Liver (tissue), 9 donors: ENCODE data around the gene CACNA1B. TPM values are rescaled to one million over a fixed set of nuclear protein-coding genes. Genes with fewer than 3 reads are reported as not detected.

Experiments used
- DNase-seq: peaks from one replicate; pipeline ENCODE4 v3.0.0-alpha.2; 2017; ENCODE audit warnings: low spot score
- H3K27ac ChIP-seq, 2 donors: one replicate each; pipeline ENCODE4 v1.7.0; 2013; ENCODE audit warnings: inconsistent platforms in 2 of 2, low read length in 2 of 2, control low read depth in 1 of 2, low read depth in 1 of 2, mild to moderate bottlenecking in 1 of 2
- H3K27me3 ChIP-seq, 4 donors: one replicate each; pipeline versions ENCODE4 v1.6.1 to v1.7.0; 2013; ENCODE audit warnings: low read length in 3 of 4, inconsistent platforms in 1 of 4, mild to moderate bottlenecking in 1 of 4, moderate library complexity in 1 of 4; ENCODE audit not compliant: control insufficient read depth in 4 of 4, insufficient read depth in 4 of 4
- H3K36me3 ChIP-seq, 4 donors: one replicate each; pipeline versions ENCODE4 v1.6.1 to v1.7.0; 2013; ENCODE audit warnings: low read length in 3 of 4, mild to moderate bottlenecking in 3 of 4, low read depth in 1 of 4, moderate library complexity in 1 of 4; ENCODE audit not compliant: control insufficient read depth in 4 of 4, insufficient read depth in 3 of 4
- H3K4me1 ChIP-seq, 4 donors: one replicate each; pipeline versions ENCODE4 v1.6.1 to v1.7.0; 2013; ENCODE audit warnings: low read length in 3 of 4, mild to moderate bottlenecking in 3 of 4, moderate library complexity in 1 of 4; ENCODE audit not compliant: control insufficient read depth in 4 of 4, insufficient read depth in 4 of 4
- H3K4me3 ChIP-seq, 3 donors: one replicate each; pipeline versions ENCODE4 v1.6.1 to v1.7.0; 2013; ENCODE audit warnings: low read length in 3 of 3, control low read depth in 1 of 3, low read depth in 1 of 3, mild to moderate bottlenecking in 1 of 3
- H3K9ac ChIP-seq, 2 donors: one replicate each; pipeline ENCODE4 v1.7.0; 2013; ENCODE audit warnings: low read length in 2 of 2, mild to moderate bottlenecking in 2 of 2, moderate library complexity in 2 of 2, control low read depth in 1 of 2, low read depth in 1 of 2
- H3K9me3 ChIP-seq, 4 donors: one replicate each; pipeline versions ENCODE4 v1.6.1 to v1.7.0; 2013; ENCODE audit warnings: low read length in 3 of 4; ENCODE audit not compliant: control insufficient read depth in 4 of 4
- EGR1 ChIP-seq, 2 donors: IDR thresholded peaks; 2 replicates each; pipeline ENCODE4 v1.6.1; 2016 to 2018; ENCODE audit warnings: antibody characterized with exemption in 2 of 2, low read depth in 2 of 2
- FOXA1 ChIP-seq: IDR thresholded peaks from 2 replicates; pipeline ENCODE4 v1.6.1; 2016; ENCODE audit warnings: antibody characterized with exemption
- FOXA2 ChIP-seq: IDR thresholded peaks from 2 replicates; pipeline ENCODE4 v1.6.1; 2016; ENCODE audit warnings: antibody characterized with exemption
- GABPA ChIP-seq, 2 donors: IDR thresholded peaks in 1 of 2; conservative IDR thresholded peaks in 1 of 2; 2 replicates each; pipeline ENCODE4 v1.6.1; 2016; ENCODE audit warnings: antibody characterized with exemption in 2 of 2, mild to moderate bottlenecking in 1 of 2, moderate library complexity in 1 of 2
- HNF4G ChIP-seq: IDR thresholded peaks from 2 replicates; pipeline ENCODE4 v1.6.1; 2016; ENCODE audit warnings: antibody characterized with exemption
- JUND ChIP-seq, 2 donors: IDR thresholded peaks; 2 replicates each; pipeline ENCODE4 v1.6.1; 2016; ENCODE audit warnings: antibody characterized with exemption in 2 of 2
- NR2F2 ChIP-seq: IDR thresholded peaks from 2 replicates; pipeline ENCODE4 v1.6.1; 2016; ENCODE audit warnings: antibody characterized with exemption
- RAD21 ChIP-seq, 2 donors: IDR thresholded peaks; 2 replicates each; pipeline ENCODE4 v1.6.1; 2016; ENCODE audit warnings: antibody characterized with exemption in 2 of 2, mild to moderate bottlenecking in 2 of 2
- RXRA ChIP-seq, 2 donors: IDR thresholded peaks; 2 replicates each; pipeline ENCODE4 v1.6.1; 2017 to 2018; ENCODE audit warnings: antibody characterized with exemption in 2 of 2, mild to moderate bottlenecking in 1 of 2
- SP1 ChIP-seq: IDR thresholded peaks from 2 replicates; pipeline ENCODE4 v1.6.1; 2018; ENCODE audit warnings: antibody characterized with exemption, mild to moderate bottlenecking
- TAF1 ChIP-seq: conservative IDR thresholded peaks from 2 replicates; pipeline ENCODE4 v1.6.1; 2016; ENCODE audit warnings: antibody characterized with exemption, mild to moderate bottlenecking
- WGBS: extraction: QIAGEN DNeasy Blood & Tissue Kit; methylation state at CpG from one replicate; pipeline ENCODE4 v1.1.7; 2013; 5-methylcytosine and 5-hydroxymethylcytosine counted together
- polyA plus RNA-seq, 2 donors: library from polyadenylated mRNA; stranded (reverse) in 1 of 2; unstranded in 1 of 2; fragments of 200-250 nt in 1 of 2; fragments of >200 nt in 1 of 2; fragmentation: Nextera tagmentation in 1 of 2; extraction: Ambion mirVana in 1 of 2; gene quantifications; one replicate each; pipeline versions ENCODE4 v1.2.1 to v1.2.3, GENCODE V29; 2013 to 2015
- total RNA-seq, 2 donors: library from RNA; depleted of rRNA; stranded (reverse); fragments of >200 nt; gene quantifications; one replicate each; pipeline ENCODE4 v1.2.3, GENCODE V29; 2014
- TF ChIP-seq, protein P1 (sequence below): IDR thresholded peaks from 2 replicates; pipeline ENCODE4 v1.6.1; 2016; ENCODE audit warnings: antibody characterized with exemption
- TF ChIP-seq, protein P2 (sequence below): IDR thresholded peaks from 2 replicates; pipeline ENCODE4 v1.6.1; 2016; ENCODE audit warnings: antibody characterized with exemption
- TF ChIP-seq, protein P3 (sequence below): IDR thresholded peaks from 2 replicates; pipeline ENCODE4 v1.6.1; 2016; ENCODE audit warnings: antibody characterized with exemption
- TF ChIP-seq, protein P4 (sequence below): IDR thresholded peaks from 2 replicates; pipeline ENCODE4 v1.6.1; 2016; ENCODE audit warnings: antibody characterized with exemption, mild to moderate bottlenecking
- donor health status: healthy.
- donor health status: healthy.
- donor health status: healthy.
- donor health status: healthy.
- donor health status: healthy.

The CACNA1B gene
- total and polyA plus RNA-seq, 4 donors: under 0.01 to 0.05 TPM; not detected in 2

GRCh38 chr9:137953683-137954438, 76.3 kb downstream of the CACNA1B start:
- WGBS: 85% methylated on average over 10 of the region's 10 CpGs
- no peak overlapping the region for H3K27ac ChIP-seq
- no peaks in the 10 kb centered on the region for H3K27me3 ChIP-seq
- H3K9me3 ChIP-seq: no peaks in the 10 kb centered on the region
- TF ChIP-seq, protein P1, sequence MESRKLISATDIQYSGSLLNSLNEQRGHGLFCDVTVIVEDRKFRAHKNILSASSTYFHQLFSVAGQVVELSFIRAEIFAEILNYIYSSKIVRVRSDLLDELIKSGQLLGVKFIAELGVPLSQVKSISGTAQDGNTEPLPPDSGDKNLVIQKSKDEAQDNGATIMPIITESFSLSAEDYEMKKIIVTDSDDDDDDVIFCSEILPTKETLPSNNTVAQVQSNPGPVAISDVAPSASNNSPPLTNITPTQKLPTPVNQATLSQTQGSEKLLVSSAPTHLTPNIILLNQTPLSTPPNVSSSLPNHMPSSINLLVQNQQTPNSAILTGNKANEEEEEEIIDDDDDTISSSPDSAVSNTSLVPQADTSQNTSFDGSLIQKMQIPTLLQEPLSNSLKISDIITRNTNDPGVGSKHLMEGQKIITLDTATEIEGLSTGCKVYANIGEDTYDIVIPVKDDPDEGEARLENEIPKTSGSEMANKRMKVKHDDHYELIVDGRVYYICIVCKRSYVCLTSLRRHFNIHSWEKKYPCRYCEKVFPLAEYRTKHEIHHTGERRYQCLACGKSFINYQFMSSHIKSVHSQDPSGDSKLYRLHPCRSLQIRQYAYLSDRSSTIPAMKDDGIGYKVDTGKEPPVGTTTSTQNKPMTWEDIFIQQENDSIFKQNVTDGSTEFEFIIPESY: no peak
- TF ChIP-seq HNF4G (no peak), RXRA (IDR thresholded peaks at IDR 0.05) (no peak), FOXA1 (no peak)
- no peak overlapping the region for H3K9ac ChIP-seq
- H3K36me3 ChIP-seq: no peaks in the 10 kb centered on the region
- DNase-seq: no peak
- no peaks in the 10 kb centered on the region for H3K4me1 ChIP-seq
- H3K4me3 ChIP-seq: no peak overlapping the region

- Histone ChIP-seq H3K9ac (no peak overlapping the region), H3K4me1 (no peaks in the 10 kb centered on the region), H3K27ac (no peak overlapping the region), H3K9me3 (no peaks in the 10 kb centered on the region), H3K4me3 (no peak overlapping the region), H3K36me3 (no peaks in the 10 kb centered on the region), H3K27me3 (no peaks in the 10 kb centered on the region)
- TF ChIP-seq EGR1 (IDR thresholded peaks at IDR 0.05; ENCODE audit: low read depth in 2 of 2): no peak
- TF ChIP-seq, protein P2, sequence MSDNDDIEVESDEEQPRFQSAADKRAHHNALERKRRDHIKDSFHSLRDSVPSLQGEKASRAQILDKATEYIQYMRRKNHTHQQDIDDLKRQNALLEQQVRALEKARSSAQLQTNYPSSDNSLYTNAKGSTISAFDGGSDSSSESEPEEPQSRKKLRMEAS: no peak
- TF ChIP-seq SP1: no peak
- TF ChIP-seq GABPA (IDR thresholded peaks at IDR 0.05 in 1 of 2, conservative IDR thresholded peaks at IDR 0.05 in 1 of 2): no peak
- no peak for TF ChIP-seq FOXA1
- TF ChIP-seq, protein P3, sequence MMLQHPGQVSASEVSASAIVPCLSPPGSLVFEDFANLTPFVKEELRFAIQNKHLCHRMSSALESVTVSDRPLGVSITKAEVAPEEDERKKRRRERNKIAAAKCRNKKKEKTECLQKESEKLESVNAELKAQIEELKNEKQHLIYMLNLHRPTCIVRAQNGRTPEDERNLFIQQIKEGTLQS: no peak
- TF ChIP-seq JUND (IDR thresholded peaks at IDR 0.05): no peak
- WGBS: 64% methylated on average over 5 of the region's 5 CpGs
- no peak for DNase-seq
These were observed 77.6 kb downstream of the CACNA1B start for GRCh38 chr9:137955224-137955570.

GRCh38 chr9:137955586-137955985, 78.0 kb downstream of the CACNA1B start:
- TF ChIP-seq, protein P1: no peak
- TF ChIP-seq FOXA2: no peak
- TF ChIP-seq, protein P2: no peak
- TF ChIP-seq NR2F2: no peak
- TF ChIP-seq, protein P3: no peak
- TF ChIP-seq RAD21 (IDR thresholded peaks at IDR 0.05): no peak
- TF ChIP-seq TAF1: no peak
- TF ChIP-seq, protein P4, sequence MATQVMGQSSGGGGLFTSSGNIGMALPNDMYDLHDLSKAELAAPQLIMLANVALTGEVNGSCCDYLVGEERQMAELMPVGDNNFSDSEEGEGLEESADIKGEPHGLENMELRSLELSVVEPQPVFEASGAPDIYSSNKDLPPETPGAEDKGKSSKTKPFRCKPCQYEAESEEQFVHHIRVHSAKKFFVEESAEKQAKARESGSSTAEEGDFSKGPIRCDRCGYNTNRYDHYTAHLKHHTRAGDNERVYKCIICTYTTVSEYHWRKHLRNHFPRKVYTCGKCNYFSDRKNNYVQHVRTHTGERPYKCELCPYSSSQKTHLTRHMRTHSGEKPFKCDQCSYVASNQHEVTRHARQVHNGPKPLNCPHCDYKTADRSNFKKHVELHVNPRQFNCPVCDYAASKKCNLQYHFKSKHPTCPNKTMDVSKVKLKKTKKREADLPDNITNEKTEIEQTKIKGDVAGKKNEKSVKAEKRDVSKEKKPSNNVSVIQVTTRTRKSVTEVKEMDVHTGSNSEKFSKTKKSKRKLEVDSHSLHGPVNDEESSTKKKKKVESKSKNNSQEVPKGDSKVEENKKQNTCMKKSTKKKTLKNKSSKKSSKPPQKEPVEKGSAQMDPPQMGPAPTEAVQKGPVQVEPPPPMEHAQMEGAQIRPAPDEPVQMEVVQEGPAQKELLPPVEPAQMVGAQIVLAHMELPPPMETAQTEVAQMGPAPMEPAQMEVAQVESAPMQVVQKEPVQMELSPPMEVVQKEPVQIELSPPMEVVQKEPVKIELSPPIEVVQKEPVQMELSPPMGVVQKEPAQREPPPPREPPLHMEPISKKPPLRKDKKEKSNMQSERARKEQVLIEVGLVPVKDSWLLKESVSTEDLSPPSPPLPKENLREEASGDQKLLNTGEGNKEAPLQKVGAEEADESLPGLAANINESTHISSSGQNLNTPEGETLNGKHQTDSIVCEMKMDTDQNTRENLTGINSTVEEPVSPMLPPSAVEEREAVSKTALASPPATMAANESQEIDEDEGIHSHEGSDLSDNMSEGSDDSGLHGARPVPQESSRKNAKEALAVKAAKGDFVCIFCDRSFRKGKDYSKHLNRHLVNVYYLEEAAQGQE: no peak
- no peak for TF ChIP-seq FOXA1
- TF ChIP-seq RXRA (IDR thresholded peaks at IDR 0.05): no peak
- Histone ChIP-seq H3K27ac (no peak overlapping the region), H3K36me3 (no peaks in the 10 kb centered on the region), H3K9me3 (no peaks in the 10 kb centered on the region), H3K4me3 (no peak overlapping the region), H3K9ac (no peak overlapping the region), H3K4me1 (no peaks in the 10 kb centered on the region), H3K27me3 (no peaks in the 10 kb centered on the region)
- 93% methylated on average over 14 of the region's 14 CpGs for WGBS
- no peak for DNase-seq
